ENCODE measurements around the gene CDK13.

DNA sequence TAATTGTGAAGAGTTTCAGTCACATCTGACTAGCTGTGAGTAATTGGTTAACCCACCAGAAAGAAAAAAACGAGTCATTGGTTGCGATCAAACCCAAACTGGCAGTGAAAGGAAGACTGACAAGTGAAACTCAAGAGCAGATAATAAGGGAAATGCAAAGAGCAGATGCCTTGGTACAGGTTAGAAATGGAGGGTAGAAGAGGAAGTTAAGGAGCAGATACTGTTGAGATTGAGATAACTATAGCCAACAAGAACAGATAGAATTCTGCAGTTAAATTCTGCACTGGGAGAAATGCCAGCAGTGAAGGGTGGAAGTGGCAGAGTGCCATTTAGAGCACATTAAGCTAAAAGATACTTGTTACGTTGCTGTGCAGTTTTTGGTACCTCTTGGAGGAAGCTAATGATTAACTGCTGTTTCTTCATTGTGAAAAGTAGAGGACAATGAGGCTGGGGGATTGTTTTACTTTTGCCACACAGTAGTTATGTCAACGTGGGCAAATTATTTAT lies 65.8 kb downstream of the CDK13 start:
- no peak for TF ChIP-seq POLR2A (IDR thresholded peaks at IDR 0.05; ENCODE audit: low read depth, low read length)
- TF ChIP-seq TAF1 (IDR thresholded peaks at IDR 0.05; ENCODE audit: low read depth, low read length), result no peak
- peak; percentile 34; the same call in 1 of the 2 replicates for TF ChIP-seq SPI1 (IDR thresholded peaks at IDR 0.05; ENCODE audit: low read depth, low read length)

Measured in GM12891 (cell line).